Fibroblast of lung (primary cell): ENCODE results near the gene COL5A3. TPM values are rescaled to one million over a fixed set of nuclear protein-coding genes. Genes with fewer than 3 reads are reported as not detected.

Source experiments
- DNase-seq, 2 donors: peaks; one replicate each; pipeline versions ENCODE4 v3.0.0 to v3.0.0-alpha.2; 2010; ENCODE audit warnings: low read depth in 2 of 2
- H2AFZ ChIP-seq: 2 replicates; pipeline ENCODE4 v1.5.1; 2012; ENCODE audit warnings: low read length, control low read depth, inconsistent platforms
- H3K27ac ChIP-seq: 2 replicates; pipeline ENCODE4 v1.5.1; 2011; ENCODE audit warnings: low read length, control low read depth; ENCODE audit not compliant: insufficient read depth
- H3K27me3 ChIP-seq: 2 replicates; pipeline ENCODE4 v1.5.1; 2011; ENCODE audit warnings: mild to moderate bottlenecking, low read length; ENCODE audit not compliant: control insufficient read depth, insufficient read depth
- H3K36me3 ChIP-seq: 2 replicates; pipeline ENCODE4 v1.5.1; 2011; ENCODE audit warnings: low read length; ENCODE audit not compliant: control insufficient read depth, insufficient read depth
- H3K4me1 ChIP-seq: 2 replicates; pipeline ENCODE4 v1.5.1; 2011; ENCODE audit warnings: low read length; ENCODE audit not compliant: control insufficient read depth, insufficient read depth; ENCODE audit errors: extremely low read depth
- H3K4me2 ChIP-seq: 2 replicates; pipeline ENCODE4 v1.5.1; 2011; ENCODE audit warnings: low read length, control low read depth; ENCODE audit not compliant: insufficient read depth; ENCODE audit errors: extremely low read depth
- H3K4me3 ChIP-seq, 4 experiments: fragments of 200-600 bp in 1 of 4; sonication (generic) in 1 of 4; replicated peaks in 1 of 4; 2 replicates each; pipeline ENCODE4 v1.5.1; 2011 to 2016; ENCODE audit warnings: low read length in 4 of 4, low read depth in 3 of 4, mild to moderate bottlenecking in 3 of 4, control low read depth in 2 of 4, inconsistent platforms in 1 of 4, mixed read lengths in 1 of 4; ENCODE audit not compliant: insufficient read depth in 1 of 4; ENCODE audit errors: control extremely low read depth in 1 of 4
- H3K79me2 ChIP-seq: 2 replicates; pipeline ENCODE4 v1.5.1; 2012; ENCODE audit warnings: mild to moderate bottlenecking, low read length, inconsistent platforms; ENCODE audit not compliant: control insufficient read depth, insufficient read depth
- H3K9ac ChIP-seq: 2 replicates; pipeline ENCODE4 v1.5.1; 2011; ENCODE audit warnings: mild to moderate bottlenecking, low read length, control low read depth; ENCODE audit not compliant: insufficient read depth
- H3K9me3 ChIP-seq: 2 replicates; pipeline ENCODE4 v1.5.1; 2012; ENCODE audit warnings: low read depth, low read length; ENCODE audit not compliant: control insufficient read depth, insufficient read depth
- H4K20me1 ChIP-seq: 2 replicates; pipeline ENCODE4 v1.5.1; 2011; ENCODE audit warnings: low read length; ENCODE audit not compliant: control insufficient read depth, insufficient read depth; ENCODE audit errors: extremely low read depth
- CTCF ChIP-seq, 2 donors: IDR thresholded peaks in 1 of 2; conservative IDR thresholded peaks in 1 of 2; 1 replicate in 1 of 2; 2 replicates in 1 of 2; pipeline ENCODE4 v1.5.1; 2011 to 2012; ENCODE audit warnings: low read length in 2 of 2, control low read depth in 1 of 2, inconsistent platforms in 1 of 2, low read depth in 1 of 2, mild to moderate bottlenecking in 1 of 2
- EZH2 ChIP-seq: IDR thresholded peaks from 2 replicates; pipeline ENCODE4 v1.5.1; 2012; ENCODE audit warnings: low read length, control low read depth, mild to moderate bottlenecking; ENCODE audit errors: missing control alignments
- polyA plus RNA-seq, 2 donors: library from polyadenylated mRNA; depleted of rRNA in 1 of 2; stranded (reverse) in 1 of 2; unstranded in 1 of 2; fragments of >200 nt; gene quantifications; 2 replicates each; pipeline ENCODE4 v1.2.1, GENCODE V29; 2011 to 2012; ENCODE audit warnings: missing spikeins in 1 of 2
- total RNA-seq: library from RNA; depleted of rRNA; stranded (reverse); fragments of >200 nt; gene quantifications from 2 replicates; pipeline ENCODE4 v1.2.1, GENCODE V29; 2014

The COL5A3 gene
- total and polyA plus RNA-seq, 2 donors (not counting 1 experiment from before 2014, with no cell fraction given) = 1.2 to 33.7 TPM

- H4K20me1 ChIP-seq = no peaks in the 10 kb centered on the region
- no peak overlapping the region for H2AFZ ChIP-seq
- peaks cover 3% of the 10 kb centered on the region for H3K9me3 ChIP-seq
- TF ChIP-seq CTCF (conservative IDR thresholded peaks at IDR 0.05 in 1 of 2, IDR thresholded peaks at IDR 0.05 in 1 of 2; ENCODE audit: low read depth in 1 of 2, low read length in 2 of 2) (no peak), EZH2 (no peak)
- no peaks in the 10 kb centered on the region for H3K27me3 ChIP-seq
- H3K4me2 ChIP-seq = no peak overlapping the region
- no peaks in the 10 kb centered on the region for H3K36me3 ChIP-seq
- DNase-seq = no peak
- no peaks in the 10 kb centered on the region for H3K79me2 ChIP-seq
- H3K9ac ChIP-seq = no peak overlapping the region
- no peak overlapping the region for H3K4me3 ChIP-seq
- H3K4me1 ChIP-seq = no peaks in the 10 kb centered on the region
- H3K27ac ChIP-seq = no peak overlapping the region
These were observed 35.1 kb upstream of the COL5A3 start for GRCh38 chr19:10045371-10045770.

- DNase-seq = no peak
- H3K79me2 ChIP-seq = no peaks in the 10 kb centered on the region
- no peaks in the 10 kb centered on the region for H3K4me1 ChIP-seq
- H3K9me3 ChIP-seq = peaks cover 3% of the 10 kb centered on the region
- no peak overlapping the region for H3K27ac ChIP-seq
- H2AFZ ChIP-seq = no peak overlapping the region
- H3K27me3 ChIP-seq = no peaks in the 10 kb centered on the region
- H4K20me1 ChIP-seq = no peaks in the 10 kb centered on the region
- H3K4me3 ChIP-seq = no peak overlapping the region
- TF ChIP-seq EZH2 (no peak), CTCF (conservative IDR thresholded peaks at IDR 0.05 in 1 of 2, IDR thresholded peaks at IDR 0.05 in 1 of 2; ENCODE audit: low read depth in 1 of 2, low read length in 2 of 2) (no peak)
- no peaks in the 10 kb centered on the region for H3K36me3 ChIP-seq
- no peak overlapping the region for H3K4me2 ChIP-seq
- H3K9ac ChIP-seq = no peak overlapping the region
These were observed 34.1 kb upstream of the COL5A3 start for GRCh38 chr19:10044390-10044789.

GRCh38 chr19:10043286-10043927 is 33.1 kb upstream of the COL5A3 start:
- H4K20me1 ChIP-seq = no peaks in the 10 kb centered on the region
- H3K4me1 ChIP-seq = no peaks in the 10 kb centered on the region
- H3K79me2 ChIP-seq = no peaks in the 10 kb centered on the region
- no peak overlapping the region for H2AFZ ChIP-seq
- H3K9ac ChIP-seq = no peak overlapping the region
- H3K9me3 ChIP-seq = peaks cover 3% of the 10 kb centered on the region
- no peaks in the 10 kb centered on the region for H3K27me3 ChIP-seq
- no peak overlapping the region for H3K27ac ChIP-seq
- peak; percentile 48 to 60 for DNase-seq
- no peak overlapping the region for H3K4me2 ChIP-seq
- no peaks in the 10 kb centered on the region for H3K36me3 ChIP-seq
- no peak overlapping the region for H3K4me3 ChIP-seq
- TF ChIP-seq CTCF (conservative IDR thresholded peaks at IDR 0.05 in 1 of 2, IDR thresholded peaks at IDR 0.05 in 1 of 2; ENCODE audit: low read depth in 1 of 2, low read length in 2 of 2) (no peak), EZH2 (no peak)
